ENCODE results near the gene GRID2.
A peak's percentile ranks its signal among the peaks of the same experiment; 100 is the strongest.
"Not testable (repeated sequence)": the region's sequence is repeated elsewhere in the genome, so short reads cannot be mapped to it uniquely, and the experiment has no call there.

GRID2 gene

DNA sequence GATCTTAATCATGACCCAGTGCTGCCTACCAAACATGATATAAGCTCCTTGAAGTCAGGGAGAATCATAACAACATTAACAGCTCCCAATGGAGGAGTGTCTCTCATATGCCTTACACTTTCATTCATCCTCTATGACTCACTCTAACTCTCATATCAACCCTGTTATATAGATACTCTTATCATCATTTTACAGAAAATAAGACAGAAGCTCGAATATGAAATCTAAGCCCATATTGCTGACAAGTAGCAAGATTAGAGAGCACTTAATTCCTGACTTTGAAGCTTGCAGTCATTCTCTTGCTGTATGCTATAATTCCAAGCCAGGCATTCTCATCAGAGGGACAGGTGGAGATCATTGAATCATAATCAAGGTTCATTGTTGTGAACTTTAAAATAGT is 1048.1 kb downstream of the GRID2 start:
- FAIRE-seq (no peak), DNase-seq (ENCODE audit: insufficient read length, low spot score) (no peak)

DNA sequence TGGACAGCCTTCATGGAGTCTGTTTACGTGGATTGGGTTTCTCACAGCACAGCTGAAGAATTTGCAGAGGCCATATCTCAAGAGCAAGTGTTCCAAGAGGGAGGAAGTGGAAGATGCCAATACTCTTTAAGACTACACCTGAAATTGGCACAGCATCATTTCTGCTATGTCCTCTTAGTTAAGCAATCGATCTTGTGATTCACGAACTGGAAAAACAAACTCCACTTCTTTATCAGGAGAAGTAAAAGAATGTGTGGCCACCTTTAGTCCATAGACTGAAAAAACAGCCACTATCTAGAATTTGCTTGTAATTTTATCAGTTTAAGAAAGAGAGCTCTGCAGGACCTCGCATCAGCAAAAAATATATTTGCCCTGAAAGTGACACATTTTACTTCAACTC is 1051.6 kb downstream of the GRID2 start:
- FAIRE-seq (no peak), DNase-seq (ENCODE audit: insufficient read length, low spot score) (no peak)
- TF ChIP-seq POLR2A (IDR thresholded peaks at IDR 0.05; ENCODE audit: low read depth, low read length), result no peak

More for the DNA sequence above, 1048.1 kb downstream of the GRID2 start:
- no peak for TF ChIP-seq POLR2A (IDR thresholded peaks at IDR 0.05; ENCODE audit: low read depth, low read length)

DNA sequence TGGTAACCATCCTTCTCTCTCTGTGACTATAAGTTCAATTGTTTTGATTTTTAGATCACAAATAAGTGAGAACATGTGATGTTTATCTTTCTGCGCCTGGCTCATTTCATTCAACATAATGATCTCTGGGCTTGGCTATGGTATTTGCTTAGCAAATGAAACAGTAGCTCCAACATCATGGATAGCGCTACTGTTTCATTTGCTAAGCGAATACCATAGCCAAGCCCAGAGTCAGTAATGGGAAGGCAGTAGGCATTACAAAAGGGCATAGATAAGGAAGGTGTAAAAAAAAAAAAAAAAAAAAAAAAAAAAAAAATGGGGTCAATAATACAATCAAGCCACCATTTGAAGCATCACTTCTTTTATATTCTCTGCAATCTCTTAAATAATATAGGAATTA is 1055.8 kb downstream of the GRID2 start:
- DNase-seq (ENCODE audit: insufficient read length, low spot score), result no peak
- TF ChIP-seq POLR2A (IDR thresholded peaks at IDR 0.05; ENCODE audit: low read depth, low read length), result no peak
- no peak for FAIRE-seq

DNA sequence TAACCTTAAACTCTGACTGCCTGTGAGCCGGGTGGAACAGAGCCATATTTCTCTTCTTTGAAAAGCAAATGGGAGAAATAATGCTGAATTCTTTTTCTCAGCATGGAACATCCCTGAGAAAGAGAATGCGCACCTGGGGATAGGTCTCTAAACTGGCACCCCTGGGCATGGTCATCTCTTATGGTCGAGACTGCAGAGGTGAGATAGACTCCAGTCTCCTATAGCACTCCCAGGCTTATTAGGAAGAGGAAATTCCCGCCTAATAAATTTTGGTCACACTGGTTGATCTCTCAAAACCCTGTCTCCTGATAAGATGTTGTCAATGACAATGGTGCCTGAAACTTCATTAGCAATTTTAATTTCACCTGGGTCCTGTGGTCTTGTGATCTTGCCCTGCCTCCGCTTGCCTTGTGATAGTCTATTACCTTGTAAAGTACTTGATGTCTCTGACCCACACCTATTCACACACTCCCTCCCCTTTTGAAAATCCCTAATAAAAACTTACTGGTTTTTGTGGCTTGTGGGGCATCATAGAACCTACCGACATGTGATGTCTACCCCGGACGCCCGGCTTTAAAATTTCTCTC is 1062.5 kb downstream of the GRID2 start:
- FAIRE-seq; DNase-seq (ENCODE audit: insufficient read length, low spot score): not testable (repeated sequence)

DNA sequence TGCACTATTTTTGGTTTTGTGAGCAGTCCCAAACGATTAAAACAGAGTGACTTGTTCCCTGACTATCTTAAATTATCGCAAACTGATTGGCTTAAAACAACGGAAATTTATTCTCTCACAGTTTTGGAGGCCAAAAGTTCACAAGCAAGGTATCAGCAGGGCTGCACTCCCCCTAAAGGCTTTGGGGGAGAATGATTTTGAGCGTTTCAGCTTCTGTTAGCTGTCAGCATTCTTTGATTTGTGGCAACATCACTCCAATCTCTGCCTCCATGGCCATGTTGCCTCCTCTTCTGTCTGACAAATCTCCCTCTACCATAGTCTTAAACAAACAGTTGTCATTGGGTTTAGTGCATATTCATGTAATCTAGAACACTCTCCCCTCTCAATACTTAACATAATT is 1065.2 kb downstream of the GRID2 start:
- FAIRE-seq, result no peak
- no peak for DNase-seq (ENCODE audit: insufficient read length, low spot score)
- no peak for TF ChIP-seq POLR2A (IDR thresholded peaks at IDR 0.05; ENCODE audit: low read depth, low read length)

DNA sequence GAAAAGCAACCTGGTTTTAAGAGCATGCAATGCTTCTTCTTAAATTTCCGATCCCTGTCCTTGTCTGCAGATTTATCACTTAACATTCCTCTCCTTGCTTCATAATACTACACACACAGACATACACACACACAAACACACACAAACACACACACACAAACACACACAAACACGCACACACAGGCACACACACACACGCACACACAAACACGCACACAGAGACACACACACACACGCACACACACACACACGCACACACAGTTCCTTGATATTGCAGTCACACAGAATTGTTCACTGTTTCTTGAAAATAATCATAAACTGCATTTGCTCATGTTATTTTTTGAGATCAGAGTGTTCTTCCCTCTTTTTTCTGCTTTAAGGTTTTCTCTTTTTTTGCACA is 1066.5 kb downstream of the GRID2 start:
- FAIRE-seq (no peak), DNase-seq (ENCODE audit: insufficient read length, low spot score) (no peak)
- no peak for TF ChIP-seq POLR2A (IDR thresholded peaks at IDR 0.05; ENCODE audit: low read depth, low read length)

DNA sequence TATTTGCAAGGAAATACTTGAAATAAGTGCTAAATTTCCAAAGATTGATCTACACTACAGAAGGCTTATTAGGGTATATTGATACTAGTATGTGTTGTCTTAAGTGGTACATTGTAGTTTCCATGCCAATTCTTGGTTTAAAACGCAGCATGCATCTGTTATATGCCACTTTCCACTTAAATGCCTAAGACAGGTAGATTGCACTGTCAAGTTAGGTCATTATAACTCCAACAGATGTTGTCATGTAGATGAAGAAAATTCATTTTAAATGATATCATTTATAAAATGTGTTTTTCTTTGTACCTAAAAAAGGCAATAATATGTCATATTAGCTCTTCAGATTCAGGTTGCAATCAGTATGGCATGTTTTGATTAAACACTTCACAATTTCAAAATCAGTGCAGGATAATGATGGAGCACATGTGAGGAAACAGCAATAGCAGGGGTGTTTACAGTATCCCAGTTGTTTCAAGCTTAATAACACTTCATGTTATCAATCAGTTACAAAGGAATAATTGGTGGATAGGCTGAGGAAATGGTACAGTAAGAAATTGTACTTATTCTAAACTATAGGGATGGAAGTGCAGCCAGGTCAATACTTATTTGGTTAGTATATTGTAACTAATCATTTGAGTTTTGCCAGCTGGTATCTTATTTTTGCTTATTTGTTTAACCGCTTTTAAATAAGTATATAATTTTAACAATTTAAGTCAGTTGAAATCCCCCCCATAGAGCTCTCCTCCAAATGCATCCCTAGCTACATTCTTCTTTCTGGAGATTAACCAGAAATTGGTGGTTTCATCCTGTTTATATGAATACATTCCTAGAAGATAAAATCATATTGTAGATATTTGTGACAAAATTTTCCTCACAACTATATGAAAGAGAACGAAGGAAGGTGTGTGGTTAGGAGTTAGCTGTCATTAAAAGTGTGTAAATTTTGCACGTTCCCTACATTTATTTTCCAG is 1070.4 kb downstream of the GRID2 start:
- DNase-seq (ENCODE audit: insufficient read length, low spot score) (no peak), FAIRE-seq (no peak)
- no peak for TF ChIP-seq POLR2A (IDR thresholded peaks at IDR 0.05; ENCODE audit: low read depth, low read length)

DNA sequence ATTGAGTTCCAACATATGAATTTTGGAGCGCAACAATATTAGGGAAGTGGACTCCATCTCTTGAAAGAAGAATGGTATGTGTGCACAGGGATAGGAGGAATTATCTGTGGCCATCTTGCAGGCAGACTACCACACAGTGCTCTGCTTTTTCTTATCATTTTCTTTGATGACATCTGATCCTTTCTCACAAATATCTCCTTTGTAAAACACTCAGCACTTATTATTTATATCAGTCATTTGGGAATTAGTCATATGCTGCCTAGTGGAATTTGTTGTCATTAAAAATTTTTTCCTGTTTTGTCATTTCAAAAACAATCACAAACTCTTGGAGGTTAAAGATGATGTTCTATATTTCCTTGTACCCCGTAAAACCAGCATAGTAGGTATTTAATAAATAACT is 1080.5 kb downstream of the GRID2 start:
- FAIRE-seq (no peak), DNase-seq (ENCODE audit: insufficient read length, low spot score) (no peak)
- no peak for TF ChIP-seq POLR2A (IDR thresholded peaks at IDR 0.05; ENCODE audit: low read depth, low read length)

DNA sequence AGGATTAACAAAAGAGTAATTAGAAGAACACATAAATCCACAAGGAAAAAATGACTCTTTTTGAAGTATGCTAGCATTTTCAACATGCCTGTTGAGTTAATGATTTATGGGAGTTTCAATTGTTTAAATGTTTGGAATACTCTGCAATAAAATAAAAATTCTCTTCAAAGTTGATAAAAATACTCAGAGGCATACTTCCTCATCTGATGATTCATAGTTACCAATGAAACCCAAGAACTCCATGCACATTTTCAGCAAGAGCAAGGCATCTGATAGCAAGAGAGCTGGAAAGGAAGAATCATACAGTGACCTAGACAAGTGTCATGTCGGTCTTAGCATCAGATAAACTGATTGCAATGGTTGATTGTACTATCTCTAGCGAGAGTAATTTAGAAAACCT is 1081.1 kb downstream of the GRID2 start:
- no peak for TF ChIP-seq POLR2A (IDR thresholded peaks at IDR 0.05; ENCODE audit: low read depth, low read length)
- DNase-seq (ENCODE audit: insufficient read length, low spot score), result no peak
- peak; percentile 64 for FAIRE-seq

DNA sequence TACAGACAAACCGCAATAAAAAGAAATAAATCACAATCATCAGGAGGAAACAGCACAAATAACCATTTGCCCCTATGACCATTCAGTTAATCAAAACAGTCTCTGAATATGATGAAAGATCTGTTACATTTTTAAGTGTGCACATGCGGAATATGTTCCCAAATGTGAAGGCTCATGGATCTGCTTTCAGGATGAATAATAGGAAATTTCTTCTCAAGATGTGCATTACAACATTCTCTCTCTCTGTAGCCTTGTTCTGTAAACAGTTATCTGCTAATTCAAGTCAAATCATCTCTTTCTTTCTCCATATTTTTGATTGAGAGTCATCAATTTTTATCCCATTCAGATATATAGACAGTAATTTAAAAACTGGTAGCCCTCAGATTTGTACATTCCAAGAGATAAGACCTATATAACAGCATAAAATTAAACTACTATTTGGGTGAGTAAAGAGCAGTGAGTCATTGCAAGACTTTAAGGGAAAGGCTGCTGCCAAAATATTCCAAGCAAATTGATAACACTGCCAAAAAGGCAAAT is 1090.8 kb downstream of the GRID2 start:
- no peak for FAIRE-seq
- no peak for DNase-seq (ENCODE audit: insufficient read length, low spot score)
- no peak for TF ChIP-seq POLR2A (IDR thresholded peaks at IDR 0.05; ENCODE audit: low read depth, low read length)

DNA sequence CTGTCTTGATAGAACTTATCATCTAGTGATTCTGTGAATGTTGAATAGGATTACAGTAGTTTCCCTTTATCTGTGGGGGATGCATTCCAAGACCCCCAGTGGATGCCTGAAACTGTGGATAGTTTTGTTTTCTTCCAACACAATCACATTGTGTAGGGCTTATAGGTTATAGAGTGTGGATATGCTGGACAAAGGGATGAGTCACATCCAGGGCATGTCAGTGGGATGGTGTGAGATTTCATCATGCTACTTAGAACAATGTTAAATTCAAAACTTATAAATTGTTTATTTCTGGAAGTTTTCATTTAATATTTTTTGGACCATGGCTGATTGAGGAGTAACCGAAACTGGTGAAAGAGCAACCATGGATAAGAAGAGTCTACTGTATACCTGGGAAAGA is 1092.5 kb downstream of the GRID2 start:
- FAIRE-seq (peak; percentile 69), DNase-seq (ENCODE audit: insufficient read length, low spot score) (no peak)
- no peak for TF ChIP-seq POLR2A (IDR thresholded peaks at IDR 0.05; ENCODE audit: low read depth, low read length)

DNA sequence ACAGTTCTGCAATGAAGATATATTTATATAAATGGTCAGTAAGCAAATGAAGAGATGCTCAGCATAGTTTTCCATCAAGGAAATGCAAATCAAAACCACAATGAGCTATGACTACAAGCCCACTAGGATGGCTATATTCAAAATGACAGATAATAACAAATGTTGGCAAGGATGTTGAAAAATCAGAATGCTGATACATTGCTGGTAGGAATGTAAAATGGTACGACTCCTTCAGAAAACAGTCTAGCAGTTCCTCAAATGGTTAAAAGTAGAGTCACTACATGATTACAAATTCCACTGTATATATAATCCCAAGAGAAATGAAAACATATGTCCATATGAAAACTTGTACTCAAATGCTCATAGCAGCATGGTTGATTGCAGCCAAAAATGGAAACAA is 1099.8 kb downstream of the GRID2 start:
- TF ChIP-seq POLR2A (IDR thresholded peaks at IDR 0.05; ENCODE audit: low read depth, low read length), result no peak
- DNase-seq (ENCODE audit: insufficient read length, low spot score) (no peak), FAIRE-seq (no peak)

DNA sequence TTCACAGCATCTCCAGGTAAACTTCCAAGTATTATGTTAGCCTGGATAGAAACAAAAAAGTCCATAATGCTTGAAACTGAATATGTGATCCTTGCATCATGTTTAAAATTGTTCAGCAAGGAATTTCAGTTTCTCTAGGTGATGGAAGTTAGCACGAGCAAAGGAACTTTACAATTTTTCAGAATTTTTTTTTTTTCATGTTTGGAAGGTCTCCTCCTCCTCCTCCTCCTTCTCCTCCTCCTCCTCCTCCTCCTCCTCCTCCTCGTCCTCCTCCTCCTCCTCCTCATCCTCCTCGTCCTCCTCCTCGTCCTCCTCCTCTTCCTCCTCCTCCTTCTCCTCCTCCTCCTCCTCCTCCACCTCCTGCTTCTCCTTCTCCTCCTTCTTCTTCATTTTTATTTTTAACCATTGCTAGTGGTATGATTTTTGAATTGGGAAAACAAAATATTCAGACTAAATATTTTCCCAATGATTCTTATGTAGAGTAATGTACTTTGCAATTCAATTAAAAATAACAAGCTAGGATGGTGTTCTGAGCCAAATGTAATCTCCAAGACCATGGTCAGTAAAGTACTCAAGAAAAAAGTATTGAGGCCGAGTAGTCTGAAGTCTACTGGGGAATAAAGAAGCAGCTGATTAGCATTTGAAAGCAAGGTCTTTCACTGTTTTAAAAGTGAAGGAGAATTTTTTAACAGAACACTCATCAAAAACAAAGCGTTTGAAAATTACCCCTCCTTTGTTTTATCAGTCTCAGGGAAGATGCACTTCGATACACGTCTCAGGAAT is 1103.9 kb downstream of the GRID2 start:
- FAIRE-seq (no peak), DNase-seq (ENCODE audit: insufficient read length, low spot score) (no peak)
- TF ChIP-seq POLR2A (IDR thresholded peaks at IDR 0.05; ENCODE audit: low read depth, low read length), result no peak

DNA sequence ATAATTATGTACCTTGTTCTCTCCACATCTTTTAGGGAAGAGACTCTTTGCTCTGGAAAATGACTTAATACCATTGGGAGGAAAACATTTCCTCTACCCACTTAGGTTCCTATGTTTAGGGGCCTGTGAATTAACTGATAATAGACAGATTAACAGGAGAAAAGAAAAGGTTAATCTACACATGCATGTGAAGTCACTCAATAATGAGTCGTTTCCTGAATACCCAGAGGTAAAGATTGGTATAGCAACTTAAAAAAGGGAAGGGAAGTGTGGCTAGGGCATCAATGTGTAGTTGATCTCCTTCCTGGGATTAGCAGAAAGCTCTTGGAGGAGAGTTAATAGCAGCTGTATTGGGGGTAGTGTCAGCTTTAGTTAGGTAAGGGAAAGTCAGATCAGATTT is 1105.3 kb downstream of the GRID2 start:
- DNase-seq (ENCODE audit: insufficient read length, low spot score) (no peak), FAIRE-seq (peak; percentile 15)

More for the DNA sequence above, 1105.3 kb downstream of the GRID2 start:
- TF ChIP-seq POLR2A (IDR thresholded peaks at IDR 0.05; ENCODE audit: low read depth, low read length), result no peak
